Cardiac fibroblast (primary cell): ENCODE data around the gene CALHM3.

Source experiments
- DNase-seq, 2 donors: peaks; one replicate each; pipeline versions ENCODE4 v3.0.0 to v3.0.0-alpha.2; 2010; ENCODE audit warnings: low read depth in 2 of 2
- H3K4me3 ChIP-seq, 2 donors: replicated peaks in 1 of 2; 1 replicate in 1 of 2; 2 replicates in 1 of 2; pipeline ENCODE4 v1.5.1; 2011; ENCODE audit warnings: low read depth in 2 of 2, low read length in 2 of 2, mild to moderate bottlenecking in 2 of 2, moderate library complexity in 1 of 2
- CTCF ChIP-seq: IDR thresholded peaks from one replicate; pipeline ENCODE4 v1.5.1; 2011; ENCODE audit warnings: low read depth, mild to moderate bottlenecking, low read length, inconsistent platforms

CALHM3 gene

GRCh38 chr10:103495321-103495720 is 16.3 kb upstream of the CALHM3 start:
- DNase-seq: no peak
- no peak overlapping the region for H3K4me3 ChIP-seq
- no peak for TF ChIP-seq CTCF

GRCh38 chr10:103493916-103494877 is 15.2 kb upstream of the CALHM3 start:
- no peak for TF ChIP-seq CTCF
- no peak for DNase-seq
- H3K4me3 ChIP-seq: peak overlapping the region; percentile 37 to 44

- H3K4me3 ChIP-seq: peak within 1 kb of the TSS; percentile 37 to 44
- TF ChIP-seq CTCF: no peak
- no peak for DNase-seq
These were observed 14.4 kb upstream of the CALHM3 start, which contains the start of gene NEURL1 for GRCh38 chr10:103493362-103493915. TSS of gene NEURL1 (plus strand) at chr10:103493705. CDS start at chr10:103494388, 683 bp downstream.

- no peak for TF ChIP-seq CTCF
- H3K4me3 ChIP-seq: no peak overlapping the region
- no peak for DNase-seq
These were observed 13.7 kb upstream of the CALHM3 start for GRCh38 chr10:103492655-103493261.

- TF ChIP-seq CTCF: no peak
- DNase-seq: peak; percentile 88 to 90
- no peak overlapping the region for H3K4me3 ChIP-seq
These were observed 12.8 kb upstream of the CALHM3 start for GRCh38 chr10:103491729-103492364.

- no peak for TF ChIP-seq CTCF
- DNase-seq: no peak
- H3K4me3 ChIP-seq: no peak overlapping the region
These were observed 11.9 kb upstream of the CALHM3 start for GRCh38 chr10:103490986-103491314.
